Uterus (tissue), 2 donors: ENCODE data around the gene BNC1.

ENCODE experiments used
- POLR2A ChIP-seq, 2 donors: fragments of 450-650 bp; IDR thresholded peaks; one replicate each; pipeline ENCODE4 v1.6.1; 2016; ENCODE audit warnings: antibody characterized with exemption in 2 of 2, mild to moderate bottlenecking in 1 of 2, moderate library complexity in 1 of 2
- TF ChIP-seq, protein P1 (sequence below), 4 experiments: fragments of 200-600 bp in 2 of 4; fragments of 450-650 bp in 2 of 4; sonication (generic) in 2 of 4; IDR thresholded peaks; one replicate each; pipeline ENCODE4 v1.5.1; 2016 to 2019; ENCODE audit warnings: antibody characterized with exemption in 4 of 4, mild to moderate bottlenecking in 2 of 4, moderate library complexity in 1 of 4

GRCh38 chr15:83276661-83277060 lies 7.8 kb downstream of the BNC1 start:
- TF ChIP-seq POLR2A (IDR thresholded peaks at IDR 0.05), result no peak
- TF ChIP-seq, protein P1, sequence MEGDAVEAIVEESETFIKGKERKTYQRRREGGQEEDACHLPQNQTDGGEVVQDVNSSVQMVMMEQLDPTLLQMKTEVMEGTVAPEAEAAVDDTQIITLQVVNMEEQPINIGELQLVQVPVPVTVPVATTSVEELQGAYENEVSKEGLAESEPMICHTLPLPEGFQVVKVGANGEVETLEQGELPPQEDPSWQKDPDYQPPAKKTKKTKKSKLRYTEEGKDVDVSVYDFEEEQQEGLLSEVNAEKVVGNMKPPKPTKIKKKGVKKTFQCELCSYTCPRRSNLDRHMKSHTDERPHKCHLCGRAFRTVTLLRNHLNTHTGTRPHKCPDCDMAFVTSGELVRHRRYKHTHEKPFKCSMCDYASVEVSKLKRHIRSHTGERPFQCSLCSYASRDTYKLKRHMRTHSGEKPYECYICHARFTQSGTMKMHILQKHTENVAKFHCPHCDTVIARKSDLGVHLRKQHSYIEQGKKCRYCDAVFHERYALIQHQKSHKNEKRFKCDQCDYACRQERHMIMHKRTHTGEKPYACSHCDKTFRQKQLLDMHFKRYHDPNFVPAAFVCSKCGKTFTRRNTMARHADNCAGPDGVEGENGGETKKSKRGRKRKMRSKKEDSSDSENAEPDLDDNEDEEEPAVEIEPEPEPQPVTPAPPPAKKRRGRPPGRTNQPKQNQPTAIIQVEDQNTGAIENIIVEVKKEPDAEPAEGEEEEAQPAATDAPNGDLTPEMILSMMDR (IDR thresholded peaks at IDR 0.05), result no peak
